HepG2 (cell line): ENCODE measurements around the gene FER1L5. TPM values are rescaled to one million over a fixed set of nuclear protein-coding genes. Genes with fewer than 3 reads are reported as not detected.

Experiments used
- ATAC-seq: fragments of 200-7000 bp; cut with Tn5 transposase; 3 replicates; pipeline ENCODE4 v1.9.1; 2020; ENCODE audit warnings: mild to moderate bottlenecking, moderate library complexity
- BruUV-seq: library from RNA; stranded (reverse); fragments of 400-500 nt; replicated peaks from 2 replicates; lab custom pipeline; 2021; lab: Mats Ljungman, UMichigan
- CTCF ChIA-PET: fragments of 300-600 bp; formaldehyde crosslinking; extraction: SDS; loops from one replicate; lab custom pipeline; 2021; ENCODE audit warnings: low total read pairs, inconsistent platforms, low intra/inter-chr PET ratio; lab: Yijun Ruan, JAX
- POLR2A ChIA-PET: fragments of 350-600 bp; sonication (Branson Sonifier 250); formaldehyde crosslinking; loops from one replicate; lab custom pipeline; 2020; ENCODE audit warnings: antibody characterized with exemption, inconsistent platforms; lab: Yijun Ruan, JAX
- DNase-seq: peaks from one replicate; pipeline ENCODE4 v3.0.0-alpha.2; 2015; ENCODE audit warnings: low spot score
- FAIRE-seq: peaks from 3 replicates; lab custom pipeline; 2011; peaks lifted over from hg19 to GRCh38; lab: Jason Lieb, UNC
- H2AFZ ChIP-seq: one replicate; pipeline ENCODE4 v1.6.1; 2011; ENCODE audit warnings: low read length, inconsistent platforms
- H3K27ac ChIP-seq: fragments of 300-600 bp; 3 replicates; pipeline ENCODE4 v1.8.0; 2011; ENCODE audit warnings: mixed run types, mild to moderate bottlenecking, mixed read lengths, low read length, inconsistent platforms; ENCODE audit not compliant: insufficient read depth; ENCODE audit errors: extremely low read length
- H3K27me3 ChIP-seq, 2 experiments: fragments of 200-600 bp in 1 of 2; 2 replicates in 1 of 2; 3 replicates in 1 of 2; pipeline versions ENCODE4 v1.6.0 to v1.8.0; 2011; ENCODE audit warnings: low read length in 2 of 2, mild to moderate bottlenecking in 2 of 2, moderate library complexity in 2 of 2, inconsistent platforms in 1 of 2; ENCODE audit not compliant: insufficient read depth in 2 of 2, control insufficient read depth in 1 of 2
- H3K36me3 ChIP-seq, 2 experiments: fragments of 200-600 bp in 1 of 2; replicated peaks in 1 of 2; 2 replicates in 1 of 2; 3 replicates in 1 of 2; pipeline versions ENCODE4 v1.5.1 to v1.8.0; 2011; ENCODE audit warnings: low read length in 2 of 2, inconsistent platforms in 1 of 2; ENCODE audit not compliant: insufficient read depth in 2 of 2, control insufficient read depth in 1 of 2
- H3K4me1 ChIP-seq: 2 replicates; pipeline ENCODE4 v1.5.1; 2012; ENCODE audit warnings: low read length, inconsistent platforms; ENCODE audit not compliant: insufficient read depth
- H3K4me2 ChIP-seq: 2 replicates; pipeline ENCODE4 v1.6.0; 2011; ENCODE audit warnings: low read depth, low read length, inconsistent platforms
- H3K4me3 ChIP-seq, 3 experiments: fragments of 200-600 bp in 1 of 3; sonication (generic), shearing (Covaris generic) in 1 of 3; replicated peaks in 1 of 3; 2 replicates each; pipeline ENCODE4 v1.5.1; 2011 to 2016; ENCODE audit warnings: low read length in 3 of 3, inconsistent platforms in 2 of 3, low read depth in 2 of 3, mild to moderate bottlenecking in 2 of 3, control low read depth in 1 of 3, mixed read lengths in 1 of 3; ENCODE audit not compliant: insufficient read depth in 1 of 3
- H3K79me2 ChIP-seq: one replicate; pipeline ENCODE4 v1.6.1; 2011; ENCODE audit warnings: low read length, inconsistent platforms; ENCODE audit not compliant: insufficient read depth
- H3K9ac ChIP-seq: 2 replicates; pipeline ENCODE4 v1.6.0; 2011; ENCODE audit warnings: mild to moderate bottlenecking, low read depth, low read length, inconsistent platforms; ENCODE audit not compliant: insufficient read depth
- H3K9me3 ChIP-seq: 2 replicates; pipeline ENCODE4 v1.5.1; 2012; ENCODE audit warnings: mild to moderate bottlenecking, low read length
- H4K20me1 ChIP-seq: 2 replicates; pipeline ENCODE4 v1.6.0; 2011; ENCODE audit warnings: inconsistent platforms, mild to moderate bottlenecking, low read length, moderate library complexity; ENCODE audit not compliant: insufficient read depth
- FOXP1 ChIP-seq, 2 experiments: fragments of 450-650 bp in 1 of 2; IDR thresholded peaks; 2 replicates each; pipeline ENCODE4 v1.6.1; 2017 to 2018; ENCODE audit warnings: antibody characterized with exemption in 1 of 2
- HNF4A ChIP-seq: sonication (generic); formaldehyde crosslinking; IDR thresholded peaks from 2 replicates; pipeline ENCODE4 v1.4.0; 2020; ENCODE audit warnings: missing genetic modification reagents
- MAZ ChIP-seq, 2 experiments: sonication (generic) in 1 of 2; formaldehyde crosslinking in 1 of 2; IDR thresholded peaks; 2 replicates each; pipeline versions ENCODE4 v1.5.0 to v1.6.1; 2012 to 2020; ENCODE audit warnings: low read depth in 2 of 2, mild to moderate bottlenecking in 2 of 2, borderline replicate concordance in 1 of 2, improper control_type of control experiment in 1 of 2, low read length in 1 of 2, missing genetic modification reagents in 1 of 2, moderate library complexity in 1 of 2
- SAP130 ChIP-seq: IDR thresholded peaks from 2 replicates; pipeline ENCODE4 v1.6.1; 2016; ENCODE audit warnings: low read depth
- TFAP4 ChIP-seq: sonication (generic); IDR thresholded peaks from 2 replicates; pipeline ENCODE4 v1.6.1; 2016; ENCODE audit warnings: low read depth, borderline replicate concordance
- in situ Hi-C: cut with HindIII; loops from 2 replicates; pipeline ENCODE4 v1.10.0; 2017; ENCODE audit warnings: low pct_unique_long_range_greater_than_20kb; ENCODE audit not compliant: extremely low pct_ligation_motif_present
- intact Hi-C: fragments of 100-400 bp; cut with micrococcal nuclease; formaldehyde crosslinking; loops from one replicate; pipeline ENCODE4 v1.10.0; 2022; ENCODE audit not compliant: unreplicated experiment
- polyA plus RNA-seq, 8 experiments: library from polyadenylated mRNA; depleted of rRNA in 3 of 8; stranded (reverse) in 7 of 8; unstranded in 1 of 8; fragments of >200 nt; fragmentation: Illumina TruSeq in 4 of 8; extraction: Trizol in 4 of 8; gene quantifications; 2 replicates each; pipeline versions ENCODE4 v1.2.1 to v1.2.3, GENCODE V29; 2011 to 2016; ENCODE audit warnings: low read depth in 4 of 8, missing spikeins in 1 of 8, mixed read lengths in 1 of 8; ENCODE audit not compliant: insufficient read depth in 1 of 8
- total RNA-seq, 5 experiments: library from RNA; depleted of rRNA; stranded (reverse); fragments of >200 nt; fragmentation: Illumina TruSeq; extraction: Trizol; gene quantifications; 2 replicates each; pipeline ENCODE4 v1.2.3, GENCODE V29; 2016; ENCODE audit warnings: low read depth in 1 of 5
- TF ChIP-seq, protein P1 (sequence below): sonication (generic); formaldehyde crosslinking; IDR thresholded peaks from 2 replicates; pipeline ENCODE4 v1.8.0; 2022; ENCODE audit warnings: missing genetic modification reagents, low read depth, mild to moderate bottlenecking, borderline replicate concordance
- TF ChIP-seq, protein P2 (sequence below): sonication (generic); formaldehyde crosslinking; IDR thresholded peaks from 2 replicates; pipeline ENCODE4 v1.5.0; 2020; ENCODE audit warnings: mild to moderate bottlenecking, missing genetic modification reagents, moderate library complexity

Gene FER1L5
- total and polyA plus RNA-seq, 2 of the 13 experiments (the other 11 are each of a cell fraction or from before 2014, with no cell fraction given): 0.02 to 0.08 TPM

- DNase-seq (no peak), ATAC-seq (peak; percentile 72), FAIRE-seq (no peak)
- Histone ChIP-seq H3K27me3 (no peaks in the 10 kb centered on the region), H3K27ac (no peak overlapping the region), H3K9me3 (no peaks in the 10 kb centered on the region), H2AFZ (no peak overlapping the region), H3K4me2 (no peak overlapping the region), H3K36me3 (peaks cover 32 to 89% of the 10 kb centered on the region in 2 experiments), H3K79me2 (no peaks in the 10 kb centered on the region), H4K20me1 (no peaks in the 10 kb centered on the region), H3K9ac (no peak overlapping the region), H3K4me1 (peaks cover 24% of the 10 kb centered on the region), H3K4me3 (no peak overlapping the region)
- CTCF ChIA-PET: no interaction called here
- POLR2A ChIA-PET: no interaction called here
- TF ChIP-seq SAP130 (CRISPR knock-in tag): peak; percentile 13; the same call in 1 of the 2 replicates
- TF ChIP-seq TFAP4: peak; percentile 76; the same call in 1 of the 2 replicates
- TF ChIP-seq, protein P1, sequence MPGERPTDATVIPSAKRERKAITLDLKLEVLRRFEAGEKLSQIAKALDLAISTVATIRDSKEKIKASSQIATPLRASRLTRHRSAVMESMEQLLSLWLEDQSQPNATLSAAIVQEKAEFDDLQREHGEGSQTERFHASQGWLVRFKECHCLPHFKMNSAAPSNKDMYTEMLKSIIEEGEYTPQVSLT (CRISPR knock-in tag): no peak
- TF ChIP-seq, protein P2, sequence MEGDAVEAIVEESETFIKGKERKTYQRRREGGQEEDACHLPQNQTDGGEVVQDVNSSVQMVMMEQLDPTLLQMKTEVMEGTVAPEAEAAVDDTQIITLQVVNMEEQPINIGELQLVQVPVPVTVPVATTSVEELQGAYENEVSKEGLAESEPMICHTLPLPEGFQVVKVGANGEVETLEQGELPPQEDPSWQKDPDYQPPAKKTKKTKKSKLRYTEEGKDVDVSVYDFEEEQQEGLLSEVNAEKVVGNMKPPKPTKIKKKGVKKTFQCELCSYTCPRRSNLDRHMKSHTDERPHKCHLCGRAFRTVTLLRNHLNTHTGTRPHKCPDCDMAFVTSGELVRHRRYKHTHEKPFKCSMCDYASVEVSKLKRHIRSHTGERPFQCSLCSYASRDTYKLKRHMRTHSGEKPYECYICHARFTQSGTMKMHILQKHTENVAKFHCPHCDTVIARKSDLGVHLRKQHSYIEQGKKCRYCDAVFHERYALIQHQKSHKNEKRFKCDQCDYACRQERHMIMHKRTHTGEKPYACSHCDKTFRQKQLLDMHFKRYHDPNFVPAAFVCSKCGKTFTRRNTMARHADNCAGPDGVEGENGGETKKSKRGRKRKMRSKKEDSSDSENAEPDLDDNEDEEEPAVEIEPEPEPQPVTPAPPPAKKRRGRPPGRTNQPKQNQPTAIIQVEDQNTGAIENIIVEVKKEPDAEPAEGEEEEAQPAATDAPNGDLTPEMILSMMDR (CRISPR knock-in tag): peak; percentile 22; the same call in 1 of the 2 replicates
- peak; percentile 37 for TF ChIP-seq HNF4A
- no peak for TF ChIP-seq MAZ (IDR thresholded peaks at IDR 0.05; ENCODE audit: borderline replicate concordance, low read depth, low read length)
- TF ChIP-seq MAZ (CRISPR knock-in tag; IDR thresholded peaks at IDR 0.05; ENCODE audit: low read depth): no peak
- TF ChIP-seq FOXP1 (IDR thresholded peaks at IDR 0.05): no peak
- peak; percentile 43; the same call in 1 of the 2 replicates for TF ChIP-seq FOXP1 (CRISPR knock-in tag; IDR thresholded peaks at IDR 0.05)
- in situ Hi-C loops (no loop called here), intact Hi-C loops (no loop called here)
- BruUV-seq: no TSS peak
These were observed 46.0 kb upstream of the FER1L5 start for GRCh38 chr2:96596596-96596995.
